Adrenal gland (tissue), 12 donors: Measurements from ENCODE around the gene TOP3B. TPM values are rescaled to one million over a fixed set of nuclear protein-coding genes. Genes with fewer than 3 reads are reported as not detected.

Experiments
- DNase-seq, 7 donors: peaks; one replicate each; pipeline ENCODE4 v3.0.0-alpha.2; 2019 to 2020
- H3K27ac ChIP-seq, 5 donors: fragments of 200-600 bp; sonication (generic) in 4 of 5; 1 replicate in 3 of 5; 2 replicates in 2 of 5; pipeline versions ENCODE4 v1.5.1 to v1.8.0; 2016 to 2020; ENCODE audit warnings: mild to moderate bottlenecking in 1 of 5
- H3K27me3 ChIP-seq: fragments of 200-600 bp; 2 replicates; pipeline ENCODE4 v1.8.0; 2021
- H3K36me3 ChIP-seq, 2 donors: fragments of 200-600 bp; replicated peaks in 1 of 2; 1 replicate in 1 of 2; 2 replicates in 1 of 2; pipeline versions ENCODE4 v1.5.1 to v1.8.0; 2018 to 2022
- H3K4me1 ChIP-seq, 2 donors: fragments of 200-600 bp; replicated peaks in 1 of 2; 1 replicate in 1 of 2; 2 replicates in 1 of 2; pipeline versions ENCODE4 v1.5.1 to v1.8.0; 2018 to 2021
- H3K4me3 ChIP-seq, 4 donors: fragments of 200-600 bp; sonication (generic) in 3 of 4; one replicate each; pipeline ENCODE4 v1.5.1; 2016 to 2018
- H3K9me3 ChIP-seq, 3 donors: fragments of 200-600 bp; sonication (generic) in 1 of 3; replicated peaks in 1 of 3; 1 replicate in 2 of 3; 2 replicates in 1 of 3; pipeline versions ENCODE4 v1.5.1 to v1.8.0; 2016 to 2021
- CTCF ChIP-seq, 6 experiments: fragments of 450-650 bp in 4 of 6; fragments of 200-600 bp in 2 of 6; sonication (generic) in 1 of 6; IDR thresholded peaks; 1 replicate in 5 of 6; 2 replicates in 1 of 6; pipeline versions ENCODE4 v1.5.1 to v1.8.0; 2016 to 2021; ENCODE audit warnings: antibody characterized with exemption in 6 of 6, mild to moderate bottlenecking in 2 of 6, moderate library complexity in 1 of 6
- POLR2A ChIP-seq, 2 donors: fragments of 450-650 bp; IDR thresholded peaks; one replicate each; pipeline ENCODE4 v1.6.1; 2017; ENCODE audit warnings: antibody characterized with exemption in 2 of 2, mild to moderate bottlenecking in 2 of 2, moderate library complexity in 1 of 2
- WGBS, 4 donors: extraction: QIAGEN DNeasy Blood & Tissue Kit in 2 of 4; methylation state at CpG; one replicate each; pipeline versions ENCODE4 v1.1.5 to v1.1.7; 2013 to 2017; 5-methylcytosine and 5-hydroxymethylcytosine counted together
- intact Hi-C, 2 donors: fragments of 100-400 bp; cut with DNase I; formaldehyde crosslinking; loops; one replicate each; pipeline versions ENCODE4 v1.14.1 to v1.15.0; 2022 to 2023
- polyA plus RNA-seq, 3 donors: library from polyadenylated mRNA; stranded (reverse); fragments of 200-250 nt in 2 of 3; fragments of 350-450 nt in 1 of 3; fragmentation: Illumina TruSeq in 1 of 3; extraction: RNeasy Lipid Tissue Mini Kit (QIAGEN cat#74804) in 1 of 3; gene quantifications; one replicate each; pipeline ENCODE4 v1.2.3, GENCODE V29; 2013 to 2014
- total RNA-seq, 9 donors: library from RNA; depleted of rRNA in 4 of 9; stranded (reverse); fragments of >200 nt in 4 of 9; fragments of 120-200 nt in 1 of 9; fragmentation: NEBNext Ultra II Directional in 1 of 9; extraction: Animal tissue kit (Norgen Biotek cat#: 25700) in 1 of 9; gene quantifications; one replicate each; pipeline versions ENCODE4 v1.1.0 to v1.2.4, GENCODE V29; 2013 to 2023
- donor health status: healthy with polysubstance abuse.
- donor health status: Bipolar disorder and iron deficiency.
- donor health status: DM: yes; HTN: yes; CAD: no.
- donor health status: DM: no; HTN: no; CAD: no.
- donor health status: DM: no; HTN: no; CAD: no.
- donor health status: DM: yes; HTN: yes; CAD: no.

Gene TOP3B
- total and polyA plus RNA-seq, 12 donors, result 8.5 to 31.8 (median 21.8) TPM

- H3K27me3 ChIP-seq, result no peaks in the 10 kb centered on the region
- WGBS, 4 donors, result 91 to 96% (median 94%) methylated on average over 9 to 22 of the region's 22 CpGs
These were observed 24.0 kb downstream of the TOP3B start for GRCh38 chr22:21958360-21959273.

GRCh38 chr22:21952586-21953571, 29.7 kb downstream of the TOP3B start, which contains the start of gene PPM1F:
PPM1F (minus strand) TSS chr22:21952848; CDS start chr22:21946048, 6,800 bp downstream.
- Histone ChIP-seq H3K9me3 (no peaks in the 10 kb centered on the region), H3K4me1 (peaks cover 10 to 14% of the 10 kb centered on the region in 2 donors), H3K36me3 (no peaks in the 10 kb centered on the region), H3K27me3 (no peaks in the 10 kb centered on the region), H3K27ac (peak within 1 kb of the TSS in 3 of 5 donors; percentile 40 to 81 (median 56)), H3K4me3 (peak within 1 kb of the TSS in 3 of 4 donors; percentile 62 to 92 (median 66))
- intact Hi-C loops, result no loop called here
- peak; percentile 79 to 91 (median 87) for DNase-seq
- WGBS, 4 donors, result 10 to 64% (median 25%) methylated on average over 9 to 58 of the region's 58 CpGs
- peak; percentile 33 to 98 (median 78) for TF ChIP-seq CTCF (IDR thresholded peaks at IDR 0.05)
- TF ChIP-seq POLR2A (IDR thresholded peaks at IDR 0.05), result peak in 1 of 2 donors; percentile 48

More at GRCh38 chr22:21958360-21959273, 24.0 kb downstream of the TOP3B start:
- intact Hi-C loops, result no loop called here
- no peak for DNase-seq
- TF ChIP-seq POLR2A (IDR thresholded peaks at IDR 0.05), result no peak
- TF ChIP-seq CTCF (IDR thresholded peaks at IDR 0.05), result no peak
- Histone ChIP-seq H3K36me3 (peaks cover 0 to 23% of the 10 kb centered on the region in 2 donors), H3K27ac (no peak overlapping the region), H3K9me3 (no peaks in the 10 kb centered on the region), H3K4me1 (peaks cover 19 to 21% of the 10 kb centered on the region in 2 donors), H3K4me3 (no peak overlapping the region)

- no peaks in the 10 kb centered on the region for H3K9me3 ChIP-seq
- DNase-seq, result peak in 6 of 7 donors; percentile 49 to 71 (median 62)
- 7 to 21% (median 14%) methylated on average over 17 to 29 of the region's 29 CpGs for WGBS, 4 donors
- TF ChIP-seq POLR2A (IDR thresholded peaks at IDR 0.05), result no peak
- TF ChIP-seq CTCF (IDR thresholded peaks at IDR 0.05), result no peak
- no peaks in the 10 kb centered on the region for H3K36me3 ChIP-seq
- intact Hi-C loops, result no loop called here
- H3K27me3 ChIP-seq, result no peaks in the 10 kb centered on the region
- H3K27ac ChIP-seq, result peak overlapping the region in 3 of 5 donors; percentile 40 to 81 (median 56)
- peaks cover 13 to 19% of the 10 kb centered on the region in 2 donors for H3K4me1 ChIP-seq
- H3K4me3 ChIP-seq, result peak overlapping the region in 3 of 4 donors; percentile 7 to 92 (median 66)
These were observed 30.6 kb downstream of the TOP3B start for GRCh38 chr22:21951931-21952465.
